Sigmoid colon (tissue), 4 donors: ENCODE measurements around the gene EPAS1.

Experiments used
- CTCF ChIP-seq, 4 experiments: fragments of 450-650 bp in 3 of 4; fragments of 200-600 bp in 1 of 4; IDR thresholded peaks; one replicate each; pipeline ENCODE4 v1.5.1; 2016 to 2019; ENCODE audit warnings: antibody characterized with exemption in 4 of 4, mild to moderate bottlenecking in 3 of 4, moderate library complexity in 2 of 4
- EP300 ChIP-seq, 4 donors: sonication (generic); formaldehyde crosslinking; IDR thresholded peaks; one replicate each; pipeline ENCODE4 v1.6.1; 2017; ENCODE audit warnings: antibody characterized with exemption in 4 of 4
- POLR2A ChIP-seq, 2 donors: fragments of 450-650 bp; IDR thresholded peaks; one replicate each; pipeline ENCODE4 v1.6.1; 2016; ENCODE audit warnings: antibody characterized with exemption in 2 of 2, mild to moderate bottlenecking in 2 of 2, moderate library complexity in 2 of 2
- POLR2AphosphoS5 ChIP-seq, 4 donors: sonication (generic); formaldehyde crosslinking; IDR thresholded peaks; one replicate each; pipeline ENCODE4 v1.6.1; 2017; ENCODE audit warnings: antibody characterized with exemption in 4 of 4

DNA sequence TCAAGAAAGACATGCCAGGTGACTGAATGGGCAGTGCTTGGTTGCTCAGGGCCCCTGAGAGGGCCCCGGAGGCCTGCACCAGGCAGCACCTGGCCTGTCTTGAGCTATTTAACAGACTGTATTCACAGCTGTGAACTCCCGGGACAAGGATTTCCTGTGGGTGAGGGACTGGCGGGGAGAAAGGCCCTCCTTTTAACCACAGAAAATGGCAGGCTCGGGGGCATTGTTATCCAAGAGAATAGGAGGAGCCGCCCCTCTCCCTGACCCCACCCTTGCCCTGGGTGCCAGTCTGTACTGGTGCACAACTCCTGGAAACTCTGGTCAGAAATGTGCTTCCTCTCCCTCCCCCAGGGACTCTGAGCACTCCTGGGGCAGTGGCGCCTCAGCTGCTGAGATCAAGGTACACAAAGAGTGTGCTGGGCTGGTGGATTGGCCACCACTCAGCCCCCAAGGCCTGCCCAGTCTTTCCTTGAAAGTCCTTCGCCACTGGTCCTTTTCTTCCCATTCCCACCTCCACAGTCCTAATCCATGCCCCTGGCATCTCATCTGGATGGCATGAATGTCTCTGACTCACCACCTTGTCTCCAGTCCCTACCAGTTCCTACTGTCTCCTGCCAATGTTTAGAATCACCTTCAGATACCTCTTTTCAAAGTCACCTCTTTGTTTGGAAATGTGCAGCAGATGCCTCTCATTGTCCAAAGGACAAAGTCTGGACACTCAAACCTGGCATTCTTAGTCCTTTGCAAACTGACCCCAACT, 19.6 kb upstream of the EPAS1 start:
- no peak for TF ChIP-seq POLR2A (IDR thresholded peaks at IDR 0.05)
- TF ChIP-seq CTCF (IDR thresholded peaks at IDR 0.05) = no peak
- no peak for TF ChIP-seq POLR2AphosphoS5 (IDR thresholded peaks at IDR 0.05)
- TF ChIP-seq EP300 (IDR thresholded peaks at IDR 0.05) = no peak
